ENCODE measurements around the gene SETDB2.

SETDB2 gene

DNA sequence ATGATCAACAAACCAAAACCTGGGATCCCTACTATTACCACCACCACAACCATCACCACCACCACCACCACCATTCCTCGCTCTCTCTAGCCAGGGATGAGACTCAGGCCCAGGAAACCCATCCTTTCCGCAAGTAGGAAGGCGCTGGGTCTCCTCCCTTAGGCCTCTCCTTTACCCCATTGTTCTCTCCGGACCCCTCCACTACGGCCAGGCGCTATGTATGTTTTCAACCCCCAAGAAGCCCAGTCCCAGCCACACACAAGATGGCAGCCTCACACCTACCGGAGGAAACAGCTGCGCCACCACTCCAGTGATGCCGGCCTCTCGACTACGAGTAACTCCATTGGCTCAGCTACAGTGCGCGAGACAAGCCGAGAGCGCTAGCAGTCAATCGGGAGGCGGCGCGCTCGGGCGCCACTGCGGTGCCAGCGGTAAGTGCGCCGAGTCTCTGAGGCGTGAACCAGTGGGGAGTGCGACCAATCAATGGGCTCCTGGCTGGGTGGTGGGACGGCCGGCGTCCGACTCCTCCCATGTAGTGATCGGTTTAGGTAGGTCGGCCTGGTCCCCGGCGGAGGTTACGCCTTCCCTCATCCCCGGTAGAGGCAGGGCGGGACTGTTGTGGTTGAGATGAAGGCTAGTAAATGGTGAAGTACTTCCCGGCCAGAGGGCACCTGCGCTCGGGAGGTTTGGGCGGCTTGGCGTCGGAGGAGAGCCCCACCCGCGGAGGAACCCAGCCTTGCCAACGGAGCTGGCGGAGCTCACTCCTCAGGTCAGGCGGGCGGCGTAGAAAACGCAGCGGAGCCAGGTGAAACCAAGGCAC is at the start of gene SETDB2, which contains the start of gene CAB39L:
Gene SETDB2, plus strand, starts transcription at position 571 of the 820 bp plus-strand sequence. CDS start 7,620 bp downstream, outside the sequence.
Gene CAB39L, minus strand, starts transcription at position 361 of the 820 bp plus-strand sequence. CDS start 61,154 bp downstream, outside the sequence.
- peak; percentile 88 for DNase-seq

GRCh38 chr13:49395451-49395865 is 48.6 kb upstream of the SETDB2 start:
- DNase-seq, result no peak

DNA sequence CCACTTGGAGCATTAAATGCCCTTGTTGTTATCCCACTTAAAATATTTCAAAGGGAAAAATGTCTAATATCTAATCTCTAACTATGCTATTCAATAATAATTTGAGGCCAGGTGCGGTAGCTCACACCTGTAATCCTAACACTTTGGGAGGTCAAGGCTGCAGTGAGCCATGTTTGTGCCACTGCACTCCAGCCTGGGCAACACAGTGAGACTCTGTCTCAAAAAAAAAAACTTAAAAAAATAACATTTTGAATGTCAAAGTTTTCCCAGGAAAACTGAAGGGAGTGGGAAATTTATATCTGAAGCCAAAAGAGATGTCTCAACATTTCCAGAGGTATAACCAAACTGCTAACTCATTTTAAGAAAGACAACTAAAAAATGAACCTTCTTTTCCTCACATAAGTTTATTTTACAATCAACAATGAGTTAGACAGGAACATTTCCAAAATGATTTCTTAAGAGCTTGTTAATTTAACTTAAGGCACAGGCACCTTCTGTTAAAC is 48.1 kb upstream of the SETDB2 start:
- no peak for DNase-seq

GRCh38 chr13:49399801-49400472 is 44.1 kb upstream of the SETDB2 start:
- DNase-seq, result no peak

DNA sequence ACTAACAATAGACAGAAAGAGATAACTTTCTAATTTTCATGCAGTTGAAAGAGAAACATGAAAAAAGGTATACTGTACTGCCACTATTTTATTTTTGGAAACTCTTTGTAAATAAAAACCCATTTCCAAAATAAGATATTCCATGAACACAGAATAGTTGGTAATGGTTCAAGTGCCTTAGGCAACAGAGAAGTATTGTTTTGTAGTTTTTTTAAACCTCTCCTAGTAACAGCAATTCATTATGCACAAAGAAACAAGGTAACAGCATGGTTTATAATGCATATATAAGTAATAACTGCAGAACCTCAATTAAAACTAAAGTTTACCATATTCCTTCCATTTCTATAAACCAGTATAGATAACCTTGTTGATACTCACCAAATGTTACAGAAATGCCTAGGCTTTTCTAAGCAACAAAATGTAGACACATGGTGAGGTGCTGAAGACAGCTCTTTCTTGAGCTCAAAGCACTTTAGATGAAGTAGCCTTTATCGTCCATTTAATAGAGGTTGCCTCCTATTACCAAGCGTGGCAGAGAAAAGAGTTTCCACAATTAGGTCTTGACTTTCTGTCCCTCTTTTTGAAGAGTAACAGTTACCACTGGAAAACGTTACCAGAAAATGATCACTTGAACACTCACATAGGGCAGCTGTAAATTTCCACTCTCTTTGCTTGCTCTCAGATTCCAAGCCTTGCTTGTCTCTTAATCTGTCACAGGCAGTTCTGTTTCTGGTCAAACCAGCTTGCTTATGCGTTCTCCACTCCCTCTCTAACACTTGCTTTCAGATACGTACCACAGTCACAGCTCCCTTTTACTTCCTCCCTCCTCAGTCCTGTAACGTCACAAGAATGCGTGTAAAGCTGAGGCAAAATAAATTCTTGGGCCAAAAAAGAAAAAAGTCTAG is 43.1 kb upstream of the SETDB2 start:
- no peak for DNase-seq

GRCh38 chr13:49403996-49404702 is 39.9 kb upstream of the SETDB2 start:
- DNase-seq, result no peak

DNA sequence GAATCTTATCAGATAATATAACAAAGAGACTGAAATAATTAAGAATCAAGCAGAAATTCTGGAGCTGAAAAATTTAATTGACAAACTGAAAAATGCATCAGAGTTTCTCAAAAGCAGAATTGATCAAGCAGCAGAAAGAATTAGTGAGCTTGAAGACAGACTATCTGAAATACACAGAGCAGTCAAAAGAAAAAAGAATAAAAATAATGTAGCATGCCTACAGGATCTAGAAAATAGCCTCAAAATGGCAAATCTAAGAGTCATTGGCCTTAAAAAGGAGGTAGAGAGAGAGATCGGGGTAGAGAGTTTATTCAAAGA is 39.4 kb upstream of the SETDB2 start:
- DNase-seq, result no peak

DNA sequence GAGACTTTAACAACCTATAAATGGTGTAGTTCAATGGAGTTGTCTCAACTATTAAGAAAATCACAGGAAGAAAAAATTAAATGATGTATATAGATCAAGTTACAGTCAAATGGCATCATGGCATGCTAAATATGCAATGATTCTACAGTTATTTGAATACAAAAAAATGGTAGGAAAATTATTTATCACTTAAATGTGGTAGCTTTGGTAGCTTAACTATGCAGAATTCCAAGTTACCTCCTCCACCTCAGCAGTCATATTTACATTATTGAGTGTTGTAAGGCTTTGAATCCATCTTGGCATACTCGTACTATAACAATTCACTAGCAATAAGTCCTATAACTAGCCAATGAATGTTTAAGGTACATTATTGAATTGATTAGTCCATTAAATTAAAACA is 37.0 kb upstream of the SETDB2 start:
- no peak for DNase-seq

DNA sequence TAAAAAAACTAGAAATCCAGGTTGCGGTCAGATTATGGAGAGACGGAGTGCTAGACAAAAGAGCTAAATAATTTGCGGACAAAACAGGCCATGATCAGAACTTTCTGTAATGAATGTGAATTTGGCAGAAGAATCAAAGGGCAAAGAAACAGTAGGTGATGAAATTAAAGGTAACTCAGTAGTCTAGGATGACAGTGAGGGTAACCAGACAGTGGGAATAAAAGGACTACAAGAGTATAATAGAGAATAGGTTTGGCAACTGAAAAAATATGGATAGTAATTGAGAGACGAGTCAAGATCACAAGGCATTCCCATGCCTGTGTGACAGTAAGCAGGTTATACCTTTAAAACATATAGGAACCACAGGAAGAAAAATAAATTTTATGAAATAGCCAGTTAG is 36.1 kb upstream of the SETDB2 start:
- DNase-seq, result no peak

- peak; percentile 25 for DNase-seq
Observed at GRCh38 chr13:49409008-49409407, 35.1 kb upstream of the SETDB2 start.

DNA sequence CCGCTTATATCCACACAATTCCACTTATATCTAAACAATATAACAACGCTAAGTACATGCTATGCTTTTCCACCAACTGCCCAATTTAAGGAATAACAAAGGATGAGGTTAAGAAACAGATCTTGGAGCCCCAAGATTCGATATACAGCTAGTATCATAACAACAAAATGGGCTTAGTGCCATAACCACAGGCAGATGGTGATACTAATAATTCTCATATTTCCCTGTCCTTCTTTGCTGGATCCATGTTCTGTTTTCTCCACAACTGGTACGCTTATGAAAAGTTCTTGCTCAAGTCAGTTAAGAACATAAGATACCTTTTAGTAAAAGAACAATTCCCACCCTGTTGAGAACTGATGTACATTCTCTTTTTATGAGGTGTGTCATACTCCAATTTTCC is 34.1 kb upstream of the SETDB2 start:
- DNase-seq, result no peak

DNA sequence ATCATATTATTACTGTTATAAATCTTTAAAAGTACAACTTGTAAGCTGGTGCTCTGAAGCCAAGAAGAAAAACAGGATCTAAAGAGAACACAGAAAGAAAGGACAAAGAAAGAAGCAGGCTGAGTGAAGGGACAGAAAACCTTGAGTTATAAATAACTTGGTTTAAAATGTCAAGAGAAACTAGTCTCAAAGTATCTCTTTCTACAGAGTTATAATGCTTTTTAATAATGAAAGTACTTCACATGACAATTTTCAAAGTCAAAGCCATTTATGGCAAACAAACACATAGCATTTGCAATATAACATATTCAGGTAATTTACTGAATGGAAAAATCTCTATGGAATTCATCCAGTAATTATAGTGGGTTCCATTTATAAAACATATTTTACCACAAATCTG is 33.6 kb upstream of the SETDB2 start:
- DNase-seq, result no peak

DNA sequence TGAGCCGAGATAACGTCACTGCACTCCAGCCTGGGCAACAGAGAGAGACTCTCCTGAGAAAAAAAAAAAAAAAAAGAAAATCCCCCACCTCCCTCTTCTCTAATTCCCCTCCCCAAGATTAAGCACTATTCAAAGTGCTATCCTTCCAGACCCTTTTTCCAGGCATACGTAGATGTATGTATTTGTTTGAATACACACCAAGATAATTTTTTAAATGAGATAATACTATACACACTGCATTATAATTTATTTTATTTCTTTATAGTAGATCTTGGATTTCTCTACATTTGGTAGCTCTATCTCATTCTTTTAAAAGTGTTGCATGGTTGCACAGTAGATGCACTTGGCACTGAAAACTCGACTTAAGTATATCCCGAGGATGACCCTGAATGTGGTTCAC is 32.7 kb upstream of the SETDB2 start:
- no peak for DNase-seq

- no peak for DNase-seq
Observed at GRCh38 chr13:49412749-49413148, 31.3 kb upstream of the SETDB2 start.

DNA sequence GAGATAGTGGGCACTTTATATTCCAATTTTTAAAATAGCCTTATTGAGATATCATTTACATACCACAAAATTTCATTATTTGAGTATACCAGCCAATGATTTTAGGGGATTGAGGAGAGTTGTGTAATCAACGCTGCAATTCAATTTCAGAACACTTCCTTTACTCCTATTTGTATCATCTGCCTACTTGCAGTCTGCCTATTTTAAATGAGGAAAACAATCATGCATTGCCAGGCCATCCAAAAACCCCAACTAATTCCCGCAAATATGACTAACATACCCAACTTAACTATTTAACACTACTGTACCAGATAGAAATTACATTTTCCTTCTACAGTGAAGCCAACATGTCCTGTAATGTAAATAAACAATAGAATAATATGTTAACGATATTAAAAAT is 26.9 kb upstream of the SETDB2 start:
- no peak for DNase-seq

- no peak for DNase-seq
Observed at GRCh38 chr13:49418206-49418605, 25.9 kb upstream of the SETDB2 start.

- no peak for DNase-seq
Observed at GRCh38 chr13:49419276-49419675, 24.8 kb upstream of the SETDB2 start.

- no peak for DNase-seq
Observed at GRCh38 chr13:49421391-49421790, 22.7 kb upstream of the SETDB2 start.

DNA sequence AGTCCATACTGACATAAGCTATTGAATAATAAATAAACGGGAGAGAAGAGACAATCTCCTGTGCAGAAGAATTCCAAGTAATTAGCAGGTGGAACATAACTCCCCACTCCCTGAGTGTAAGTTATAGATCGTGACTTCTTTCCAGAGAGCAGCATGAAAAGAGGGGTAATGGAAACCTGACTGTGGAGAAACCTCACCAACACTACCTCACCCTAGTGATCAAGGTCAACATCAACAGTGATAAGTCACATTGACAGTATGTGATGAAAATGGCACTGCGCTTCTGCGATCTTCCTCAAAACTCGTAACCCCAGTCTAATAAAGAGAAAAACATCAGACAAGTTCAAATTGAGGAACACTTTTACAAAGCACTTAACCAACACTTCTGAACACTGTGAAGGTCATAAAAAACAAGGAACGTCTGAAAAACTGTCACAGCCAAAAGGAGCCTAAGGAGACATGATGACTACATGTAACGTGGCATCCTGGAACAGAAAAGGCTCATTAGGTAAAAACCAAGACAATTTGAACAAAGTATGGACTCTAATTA is 20.0 kb upstream of the SETDB2 start:
- no peak for DNase-seq

DNA sequence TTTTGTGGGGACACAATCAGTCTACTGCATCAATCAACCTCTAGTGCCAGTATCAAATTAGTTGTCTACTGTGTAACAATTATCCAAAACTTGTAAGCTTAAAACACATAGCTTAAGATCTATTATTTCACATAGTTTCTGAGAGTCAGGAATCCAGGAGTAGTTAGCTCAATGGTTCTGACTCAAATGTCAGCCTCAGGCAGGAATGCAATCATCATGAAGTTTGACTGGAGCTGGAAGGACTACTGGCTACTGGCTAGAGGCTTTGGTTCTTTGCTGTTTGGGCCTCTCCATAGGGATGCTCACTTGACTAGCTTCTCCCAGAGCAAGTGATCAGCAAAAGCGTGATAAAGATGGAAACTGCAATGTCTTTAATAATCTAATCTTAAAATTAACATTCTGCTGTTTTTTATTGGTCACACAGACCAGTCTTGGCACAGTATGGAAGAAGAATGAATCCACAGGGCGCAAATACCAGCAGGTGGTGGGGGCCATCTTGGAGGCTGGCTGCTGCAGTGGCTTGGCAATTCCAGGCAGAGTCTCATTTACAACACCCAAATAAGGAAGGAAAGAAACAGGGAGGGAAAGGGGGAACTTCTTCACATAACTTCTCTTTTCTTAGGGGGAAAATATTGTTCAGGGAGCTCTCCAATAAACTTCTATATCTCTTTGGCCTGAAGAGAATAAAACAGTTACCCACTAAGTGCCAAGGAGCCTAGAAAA is 15.9 kb upstream of the SETDB2 start:
- no peak for DNase-seq

GRCh38 chr13:49429121-49429520 is 15.0 kb upstream of the SETDB2 start:
- DNase-seq, result no peak

DNA sequence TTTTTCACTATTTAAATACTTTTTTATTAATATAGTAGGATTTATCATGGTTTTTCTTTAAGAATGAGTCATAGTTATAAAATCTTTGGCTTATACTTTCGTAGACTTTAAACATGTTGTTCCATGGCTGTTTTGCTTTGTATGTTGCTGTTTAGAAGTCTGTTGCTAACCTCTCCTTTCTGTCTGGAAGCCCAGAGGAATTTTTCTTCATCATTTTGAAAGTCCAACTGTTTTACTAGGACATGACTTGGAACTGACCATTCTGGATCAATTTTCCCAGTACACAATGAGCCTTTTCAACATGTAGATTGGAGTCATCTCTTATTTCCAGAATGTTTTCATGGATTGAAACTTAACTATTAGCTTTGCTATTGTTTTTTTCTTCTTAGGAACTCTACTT is 8.1 kb upstream of the SETDB2 start:
- no peak for DNase-seq

Measured in NCI-H2227 treated with DMSO at 0.1 percent for 48 hours (cell line).